Measurements from ENCODE around the gene ZNF524. TPM values are rescaled to one million over a fixed set of nuclear protein-coding genes. Genes with fewer than 3 reads are reported as not detected.

ZNF524 gene
- total and polyA plus RNA-seq, 9 of the 15 experiments (the other 6 are each of a cell fraction or from before 2014, with no cell fraction given): 0.08 to 15.6 (median 2.9) TPM

DNA sequence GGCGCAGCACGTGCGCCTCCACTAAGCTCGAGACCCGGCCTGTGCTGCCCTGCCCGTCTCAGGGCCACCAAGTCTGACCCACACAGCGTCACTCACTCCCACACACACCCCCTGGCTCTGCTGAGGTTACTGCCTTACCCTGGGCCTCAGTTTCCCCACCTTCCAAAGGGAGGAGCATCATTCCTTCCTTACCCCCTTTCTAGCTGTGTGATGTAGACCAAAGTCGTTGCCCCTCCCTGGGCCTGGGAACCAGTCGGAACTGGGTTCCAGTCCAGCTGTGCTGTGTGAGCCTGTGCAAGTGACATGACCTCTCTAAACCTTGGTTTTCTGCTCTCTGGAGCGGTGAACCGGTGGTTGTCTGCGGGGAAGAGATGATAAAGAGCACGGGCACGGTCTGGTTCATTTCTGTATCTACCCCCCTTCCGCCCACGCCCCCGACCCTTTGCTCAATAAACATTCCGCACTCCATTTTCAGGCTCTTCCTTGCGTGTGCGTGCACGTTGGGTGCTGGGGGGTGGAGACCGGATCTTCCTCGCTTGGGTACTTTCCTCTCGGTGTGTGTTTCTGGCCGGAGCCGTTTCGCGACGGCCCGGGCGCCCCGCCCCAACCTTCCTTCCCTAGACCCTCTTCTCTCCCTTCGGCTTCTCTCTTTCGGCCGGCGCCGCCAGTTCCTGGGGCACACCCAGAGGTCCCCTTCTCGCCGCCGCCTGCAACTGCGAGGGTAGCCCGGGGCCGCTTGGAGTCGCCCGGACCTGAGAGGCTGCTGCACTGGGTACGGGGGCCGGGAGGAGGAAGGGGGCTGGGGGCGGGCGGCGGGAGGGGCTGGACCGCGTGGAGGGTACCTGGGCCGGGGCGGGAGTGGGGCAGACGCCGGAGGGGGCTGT, 43.2 kb downstream of the ZNF524 start, which contains the start of gene ZNF581 (continued):
- TF ChIP-seq, protein P1, sequence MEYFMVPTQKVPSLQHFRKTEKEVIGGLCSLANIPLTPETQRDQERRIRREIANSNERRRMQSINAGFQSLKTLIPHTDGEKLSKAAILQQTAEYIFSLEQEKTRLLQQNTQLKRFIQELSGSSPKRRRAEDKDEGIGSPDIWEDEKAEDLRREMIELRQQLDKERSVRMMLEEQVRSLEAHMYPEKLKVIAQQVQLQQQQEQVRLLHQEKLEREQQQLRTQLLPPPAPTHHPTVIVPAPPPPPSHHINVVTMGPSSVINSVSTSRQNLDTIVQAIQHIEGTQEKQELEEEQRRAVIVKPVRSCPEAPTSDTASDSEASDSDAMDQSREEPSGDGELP (CRISPR knock-in tag; IDR thresholded peaks at IDR 0.05; ENCODE audit: borderline replicate concordance): peak; percentile 41; the same call in 1 of the 2 replicates
- 0 out of 2 replicates have a peak, but pooled peaks have one; percentile 57 for TF ChIP-seq NFRKB (IDR thresholded peaks at IDR 0.05; ENCODE audit: low read depth)
- peak; percentile 22; the same call in 1 of the 2 replicates for TF ChIP-seq ZNF24 (IDR thresholded peaks at IDR 0.05)
- TF ChIP-seq RBBP5 (IDR thresholded peaks at IDR 0.05; ENCODE audit: borderline replicate concordance, insufficient read depth, low read length, poor library complexity, severe bottlenecking): peak; percentile 95
- TF ChIP-seq, protein P2, sequence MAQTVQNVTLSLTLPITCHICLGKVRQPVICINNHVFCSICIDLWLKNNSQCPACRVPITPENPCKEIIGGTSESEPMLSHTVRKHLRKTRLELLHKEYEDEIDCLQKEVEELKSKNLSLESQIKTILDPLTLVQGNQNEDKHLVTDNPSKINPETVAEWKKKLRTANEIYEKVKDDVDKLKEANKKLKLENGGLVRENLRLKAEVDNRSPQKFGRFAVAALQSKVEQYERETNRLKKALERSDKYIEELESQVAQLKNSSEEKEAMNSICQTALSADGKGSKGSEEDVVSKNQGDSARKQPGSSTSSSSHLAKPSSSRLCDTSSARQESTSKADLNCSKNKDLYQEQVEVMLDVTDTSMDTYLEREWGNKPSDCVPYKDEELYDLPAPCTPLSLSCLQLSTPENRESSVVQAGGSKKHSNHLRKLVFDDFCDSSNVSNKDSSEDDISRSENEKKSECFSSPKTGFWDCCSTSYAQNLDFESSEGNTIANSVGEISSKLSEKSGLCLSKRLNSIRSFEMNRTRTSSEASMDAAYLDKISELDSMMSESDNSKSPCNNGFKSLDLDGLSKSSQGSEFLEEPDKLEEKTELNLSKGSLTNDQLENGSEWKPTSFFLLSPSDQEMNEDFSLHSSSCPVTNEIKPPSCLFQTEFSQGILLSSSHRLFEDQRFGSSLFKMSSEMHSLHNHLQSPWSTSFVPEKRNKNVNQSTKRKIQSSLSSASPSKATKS (CRISPR knock-in tag; IDR thresholded peaks at IDR 0.05): no peak
- TF ChIP-seq, protein P3, sequence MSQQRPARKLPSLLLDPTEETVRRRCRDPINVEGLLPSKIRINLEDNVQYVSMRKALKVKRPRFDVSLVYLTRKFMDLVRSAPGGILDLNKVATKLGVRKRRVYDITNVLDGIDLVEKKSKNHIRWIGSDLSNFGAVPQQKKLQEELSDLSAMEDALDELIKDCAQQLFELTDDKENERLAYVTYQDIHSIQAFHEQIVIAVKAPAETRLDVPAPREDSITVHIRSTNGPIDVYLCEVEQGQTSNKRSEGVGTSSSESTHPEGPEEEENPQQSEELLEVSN (IDR thresholded peaks at IDR 0.05; ENCODE audit: borderline replicate concordance in 1 of 2, extremely low read depth in 1 of 2, insufficient read depth in 1 of 2, insufficient read length in 1 of 2, low read depth in 1 of 2, low read length in 1 of 2, poor library complexity in 1 of 2, severe bottlenecking in 1 of 2): peak in 1 of 2 experiments; percentile 48
- no peak for TF ChIP-seq FOXK1 (CRISPR knock-in tag; IDR thresholded peaks at IDR 0.05; ENCODE audit: borderline replicate concordance)
- TF ChIP-seq, protein P4, sequence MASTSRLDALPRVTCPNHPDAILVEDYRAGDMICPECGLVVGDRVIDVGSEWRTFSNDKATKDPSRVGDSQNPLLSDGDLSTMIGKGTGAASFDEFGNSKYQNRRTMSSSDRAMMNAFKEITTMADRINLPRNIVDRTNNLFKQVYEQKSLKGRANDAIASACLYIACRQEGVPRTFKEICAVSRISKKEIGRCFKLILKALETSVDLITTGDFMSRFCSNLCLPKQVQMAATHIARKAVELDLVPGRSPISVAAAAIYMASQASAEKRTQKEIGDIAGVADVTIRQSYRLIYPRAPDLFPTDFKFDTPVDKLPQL (IDR thresholded peaks at IDR 0.05; ENCODE audit: extremely low read depth, insufficient read length): no peak
- no peak for TF ChIP-seq NCOA6 (IDR thresholded peaks at IDR 0.05)
- TF ChIP-seq ZNF384 (IDR thresholded peaks at IDR 0.05; ENCODE audit: low read depth, low read length): 0 out of 2 replicates have a peak, but pooled peaks have one; percentile 29
- TF ChIP-seq ZNF274 (IDR thresholded peaks at IDR 0.05; ENCODE audit: borderline replicate concordance, low read depth, low read length): no peak
- TF ChIP-seq ILF3 (IDR thresholded peaks at IDR 0.05; ENCODE audit: borderline replicate concordance): no peak
- TF ChIP-seq RNF2 (IDR thresholded peaks at IDR 0.05): 0 out of 2 replicates have a peak, but pooled peaks have one; percentile 41
- TF ChIP-seq, protein P5, sequence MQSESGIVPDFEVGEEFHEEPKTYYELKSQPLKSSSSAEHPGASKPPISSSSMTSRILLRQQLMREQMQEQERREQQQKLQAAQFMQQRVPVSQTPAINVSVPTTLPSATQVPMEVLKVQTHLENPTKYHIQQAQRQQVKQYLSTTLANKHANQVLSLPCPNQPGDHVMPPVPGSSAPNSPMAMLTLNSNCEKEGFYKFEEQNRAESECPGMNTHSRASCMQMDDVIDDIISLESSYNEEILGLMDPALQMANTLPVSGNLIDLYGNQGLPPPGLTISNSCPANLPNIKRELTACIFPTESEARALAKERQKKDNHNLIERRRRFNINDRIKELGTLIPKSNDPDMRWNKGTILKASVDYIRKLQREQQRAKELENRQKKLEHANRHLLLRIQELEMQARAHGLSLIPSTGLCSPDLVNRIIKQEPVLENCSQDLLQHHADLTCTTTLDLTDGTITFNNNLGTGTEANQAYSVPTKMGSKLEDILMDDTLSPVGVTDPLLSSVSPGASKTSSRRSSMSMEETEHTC (IDR thresholded peaks at IDR 0.05): no peak
- no peak for TF ChIP-seq LEF1 (IDR thresholded peaks at IDR 0.05)
- no peak for TF ChIP-seq ZNF311 (CRISPR knock-in tag; IDR thresholded peaks at IDR 0.05)
- peak; percentile 71; the same call in 1 of the 2 replicates for TF ChIP-seq SMARCA5 (IDR thresholded peaks at IDR 0.05)
- TF ChIP-seq, protein P6, sequence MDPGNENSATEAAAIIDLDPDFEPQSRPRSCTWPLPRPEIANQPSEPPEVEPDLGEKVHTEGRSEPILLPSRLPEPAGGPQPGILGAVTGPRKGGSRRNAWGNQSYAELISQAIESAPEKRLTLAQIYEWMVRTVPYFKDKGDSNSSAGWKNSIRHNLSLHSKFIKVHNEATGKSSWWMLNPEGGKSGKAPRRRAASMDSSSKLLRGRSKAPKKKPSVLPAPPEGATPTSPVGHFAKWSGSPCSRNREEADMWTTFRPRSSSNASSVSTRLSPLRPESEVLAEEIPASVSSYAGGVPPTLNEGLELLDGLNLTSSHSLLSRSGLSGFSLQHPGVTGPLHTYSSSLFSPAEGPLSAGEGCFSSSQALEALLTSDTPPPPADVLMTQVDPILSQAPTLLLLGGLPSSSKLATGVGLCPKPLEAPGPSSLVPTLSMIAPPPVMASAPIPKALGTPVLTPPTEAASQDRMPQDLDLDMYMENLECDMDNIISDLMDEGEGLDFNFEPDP (CRISPR knock-in tag; IDR thresholded peaks at IDR 0.05): no peak
- TF ChIP-seq FOXA3 (CRISPR knock-in tag; conservative IDR thresholded peaks at IDR 0.05 in 1 of 2, IDR thresholded peaks at IDR 0.05 in 1 of 2): no peak
